ENCODE results near the gene LRP2. TPM values are rescaled to one million over a fixed set of nuclear protein-coding genes. Genes with fewer than 3 reads are reported as not detected.

Gene LRP2
- total RNA-seq, 1 experiment from 2014 or later: 260 TPM

GRCh38 chr2:169298007-169298406 lies 64.3 kb downstream of the LRP2 start:
- TF ChIP-seq CTCF (IDR thresholded peaks at IDR 0.05; ENCODE audit: insufficient read depth in 1 of 2, low read depth in 1 of 2, low read length in 1 of 2, severe bottlenecking in 1 of 2, unreplicated experiment in 1 of 2): no peak
- H3K4me3 ChIP-seq (ENCODE audit: low read depth, low read length): no peak overlapping the region
- H3K36me3 ChIP-seq (ENCODE audit: control insufficient read depth, insufficient read depth, low read length): no peaks in the 10 kb centered on the region
- ChIA-PET CTCF (no interaction called here), POLR2A (no interaction called here)
- peaks cover 47% of the 10 kb centered on the region for H3K36me3 Mint-ChIP-seq (ENCODE audit: insufficient read depth, unreplicated experiment)
- BruUV-seq (replicated peaks): no TSS peak
- H3K4me1 ChIP-seq: peaks cover 11% of the 10 kb centered on the region
- H3K4me3 Mint-ChIP-seq (ENCODE audit: unreplicated experiment): no peak overlapping the region
- intact Hi-C loops (cut with micrococcal nuclease; ENCODE audit: unreplicated experiment): no loop called here
- DNase-seq: no peak
- no peaks in the 10 kb centered on the region for H3K27me3 Mint-ChIP-seq (ENCODE audit: insufficient read depth, unreplicated experiment)
- no peaks in the 10 kb centered on the region for H3K9me3 Mint-ChIP-seq (ENCODE audit: unreplicated experiment)
- no peak overlapping the region for H3K27ac Mint-ChIP-seq (ENCODE audit: unreplicated experiment)
- H3K9me3 ChIP-seq: no peaks in the 10 kb centered on the region
- H3K4me1 Mint-ChIP-seq (ENCODE audit: low read depth, unreplicated experiment): peaks cover 14% of the 10 kb centered on the region
- no peaks in the 10 kb centered on the region for H3K27me3 ChIP-seq (replicated peaks; ENCODE audit: control insufficient read depth, insufficient read depth, low read length)

GRCh38 chr2:169294001-169294675 lies 68.2 kb downstream of the LRP2 start:
- Mint-ChIP-seq H3K27ac (ENCODE audit: unreplicated experiment) (no peak overlapping the region), H3K27me3 (ENCODE audit: insufficient read depth, unreplicated experiment) (no peaks in the 10 kb centered on the region), H3K4me1 (ENCODE audit: low read depth, unreplicated experiment) (peaks cover 14% of the 10 kb centered on the region), H3K9me3 (ENCODE audit: unreplicated experiment) (no peaks in the 10 kb centered on the region), H3K4me3 (ENCODE audit: unreplicated experiment) (no peak overlapping the region), H3K36me3 (ENCODE audit: insufficient read depth, unreplicated experiment) (peaks cover 66% of the 10 kb centered on the region)
- Histone ChIP-seq H3K36me3 (ENCODE audit: control insufficient read depth, insufficient read depth, low read length) (peaks cover 2% of the 10 kb centered on the region; the same call in 1 of the 2 replicates), H3K4me3 (ENCODE audit: low read depth, low read length) (no peak overlapping the region), H3K4me1 (peaks cover 11% of the 10 kb centered on the region), H3K9me3 (no peaks in the 10 kb centered on the region), H3K27me3 (replicated peaks; ENCODE audit: control insufficient read depth, insufficient read depth, low read length) (no peaks in the 10 kb centered on the region)
- intact Hi-C loops (cut with micrococcal nuclease; ENCODE audit: unreplicated experiment): no loop called here
- TF ChIP-seq CTCF (IDR thresholded peaks at IDR 0.05; ENCODE audit: insufficient read depth in 1 of 2, low read depth in 1 of 2, low read length in 1 of 2, severe bottlenecking in 1 of 2, unreplicated experiment in 1 of 2): no peak
- no TSS peak for BruUV-seq (replicated peaks)
- POLR2A ChIA-PET: no interaction called here
- no peak for DNase-seq
- CTCF ChIA-PET: no interaction called here

GRCh38 chr2:169291517-169291916 lies 70.8 kb downstream of the LRP2 start:
- POLR2A ChIA-PET: no interaction called here

More at GRCh38 chr2:169291517-169291916, 70.8 kb downstream of the LRP2 start:
- no peak for DNase-seq
- no peaks in the 10 kb centered on the region for H3K9me3 Mint-ChIP-seq (ENCODE audit: unreplicated experiment)
- Histone ChIP-seq H3K9me3 (no peaks in the 10 kb centered on the region), H3K4me3 (ENCODE audit: low read depth, low read length) (no peak overlapping the region), H3K36me3 (ENCODE audit: control insufficient read depth, insufficient read depth, low read length) (peaks cover 2% of the 10 kb centered on the region; the same call in 1 of the 2 replicates), H3K4me1 (peaks cover under 1% of the 10 kb centered on the region; the same call in 1 of the 2 replicates), H3K27me3 (replicated peaks; ENCODE audit: control insufficient read depth, insufficient read depth, low read length) (no peaks in the 10 kb centered on the region)
- no peak overlapping the region for H3K4me3 Mint-ChIP-seq (ENCODE audit: unreplicated experiment)
- peaks cover 81% of the 10 kb centered on the region for H3K36me3 Mint-ChIP-seq (ENCODE audit: insufficient read depth, unreplicated experiment)
- intact Hi-C loops (cut with micrococcal nuclease; ENCODE audit: unreplicated experiment): no loop called here
- H3K4me1 Mint-ChIP-seq (ENCODE audit: low read depth, unreplicated experiment): peaks cover 3% of the 10 kb centered on the region
- CTCF ChIA-PET: no interaction called here
- no peaks in the 10 kb centered on the region for H3K27me3 Mint-ChIP-seq (ENCODE audit: insufficient read depth, unreplicated experiment)
- no TSS peak for BruUV-seq (replicated peaks)
- no peak overlapping the region for H3K27ac Mint-ChIP-seq (ENCODE audit: unreplicated experiment)
- TF ChIP-seq CTCF (IDR thresholded peaks at IDR 0.05; ENCODE audit: insufficient read depth in 1 of 2, low read depth in 1 of 2, low read length in 1 of 2, severe bottlenecking in 1 of 2, unreplicated experiment in 1 of 2): no peak

Data from Caco-2 (cell line).